GM23338 (cell line): ENCODE measurements around the gene GHR.

ENCODE experiments used
- CREB1 ChIP-seq: fragments of 250-450 bp; sonication (Bioruptor Pico); IDR thresholded peaks from 2 replicates; pipeline ENCODE4 v1.5.0; 2020; ENCODE audit warnings: low read depth, mild to moderate bottlenecking, moderate library complexity
- EZH2 ChIP-seq: fragments of 200-600 bp; sonication (generic); IDR thresholded peaks from one replicate; pipeline ENCODE4 v1.8.0; 2017; ENCODE audit warnings: antibody characterized with exemption, mild to moderate bottlenecking, low read depth; ENCODE audit not compliant: unreplicated experiment
- POLR2AphosphoS5 ChIP-seq: IDR thresholded peaks from 2 replicates; pipeline ENCODE4 v1.6.1; 2016; ENCODE audit warnings: antibody characterized with exemption, low read depth
- REST ChIP-seq: IDR thresholded peaks from one replicate; pipeline ENCODE4 v1.6.1; 2018; ENCODE audit warnings: antibody characterized with exemption; ENCODE audit not compliant: unreplicated experiment
- TF ChIP-seq, protein P1 (sequence below), 2 experiments: fragments of 200-600 bp in 1 of 2; sonication (generic) in 1 of 2; conservative IDR thresholded peaks; 2 replicates each; pipeline versions ENCODE4 v1.5.1 to v1.6.1; 2016 to 2017; ENCODE audit warnings: antibody characterized with exemption in 2 of 2, low read depth in 2 of 2, mild to moderate bottlenecking in 2 of 2, moderate library complexity in 1 of 2

GRCh38 chr5:42487821-42488220 is 64.6 kb downstream of the GHR start:
- TF ChIP-seq, protein P1, sequence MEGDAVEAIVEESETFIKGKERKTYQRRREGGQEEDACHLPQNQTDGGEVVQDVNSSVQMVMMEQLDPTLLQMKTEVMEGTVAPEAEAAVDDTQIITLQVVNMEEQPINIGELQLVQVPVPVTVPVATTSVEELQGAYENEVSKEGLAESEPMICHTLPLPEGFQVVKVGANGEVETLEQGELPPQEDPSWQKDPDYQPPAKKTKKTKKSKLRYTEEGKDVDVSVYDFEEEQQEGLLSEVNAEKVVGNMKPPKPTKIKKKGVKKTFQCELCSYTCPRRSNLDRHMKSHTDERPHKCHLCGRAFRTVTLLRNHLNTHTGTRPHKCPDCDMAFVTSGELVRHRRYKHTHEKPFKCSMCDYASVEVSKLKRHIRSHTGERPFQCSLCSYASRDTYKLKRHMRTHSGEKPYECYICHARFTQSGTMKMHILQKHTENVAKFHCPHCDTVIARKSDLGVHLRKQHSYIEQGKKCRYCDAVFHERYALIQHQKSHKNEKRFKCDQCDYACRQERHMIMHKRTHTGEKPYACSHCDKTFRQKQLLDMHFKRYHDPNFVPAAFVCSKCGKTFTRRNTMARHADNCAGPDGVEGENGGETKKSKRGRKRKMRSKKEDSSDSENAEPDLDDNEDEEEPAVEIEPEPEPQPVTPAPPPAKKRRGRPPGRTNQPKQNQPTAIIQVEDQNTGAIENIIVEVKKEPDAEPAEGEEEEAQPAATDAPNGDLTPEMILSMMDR (conservative IDR thresholded peaks at IDR 0.05; ENCODE audit: low read depth in 2 of 2), result no peak
- TF ChIP-seq EZH2, result no peak
- TF ChIP-seq POLR2AphosphoS5, result no peak
- no peak for TF ChIP-seq REST
- TF ChIP-seq CREB1 (CRISPR knock-in tag), result no peak
